Activated CD4-positive, alpha-beta T cell treated with anti-CD3 and anti-CD28 coated beads, Interleukin-2, amount 50 U/mL, for 24 hours (primary cell): ENCODE measurements around the gene MEDAG.
"Not testable (repeated sequence)": the region's sequence is repeated elsewhere in the genome, so short reads cannot be mapped to it uniquely, and the experiment has no call there.

Experiments
- DNase-seq, 2 donors: peaks; one replicate each; pipeline ENCODE4 v3.0.0-alpha.2; 2020; ENCODE audit warnings: low read depth in 1 of 2, low spot score in 1 of 2

Gene MEDAG

GRCh38 chr13:30907121-30907861 is 1.2 kb downstream of the MEDAG start:
- no peak for DNase-seq

DNA sequence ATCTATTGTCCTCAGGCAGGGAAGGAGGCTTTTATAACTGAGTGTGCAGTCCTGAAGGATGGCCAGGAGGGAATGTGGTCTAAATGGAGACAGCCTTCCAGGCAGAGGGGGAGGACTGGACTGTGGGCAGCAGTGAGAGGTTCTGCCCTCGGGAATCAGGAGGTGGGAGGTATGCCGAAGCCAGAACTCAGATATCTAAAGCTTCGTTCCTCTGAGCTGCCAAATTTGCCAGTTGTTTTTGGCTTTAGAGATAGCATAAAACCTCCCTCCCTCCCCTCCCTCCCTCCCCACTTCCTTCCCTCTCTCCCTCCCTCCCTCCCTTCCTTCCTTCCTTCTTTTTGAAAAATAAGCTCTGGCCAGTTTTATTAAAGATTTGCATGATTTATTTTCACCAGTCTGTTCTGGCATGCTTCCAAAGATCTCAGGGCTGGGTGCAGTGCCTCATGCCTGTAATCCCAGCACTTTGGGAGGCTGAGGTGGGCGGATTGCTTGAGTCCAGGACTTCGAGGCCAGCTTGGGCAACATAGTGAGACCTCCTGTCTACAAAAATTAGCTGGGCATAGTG is 2.4 kb downstream of the MEDAG start:
- no peak for DNase-seq

GRCh38 chr13:30910676-30911075 is 4.6 kb downstream of the MEDAG start:
- DNase-seq = no peak

- DNase-seq = no peak
Measured at GRCh38 chr13:30915691-30916541, 9.8 kb downstream of the MEDAG start.

GRCh38 chr13:30916991-30917390 is 10.9 kb downstream of the MEDAG start:
- DNase-seq = no peak

DNA sequence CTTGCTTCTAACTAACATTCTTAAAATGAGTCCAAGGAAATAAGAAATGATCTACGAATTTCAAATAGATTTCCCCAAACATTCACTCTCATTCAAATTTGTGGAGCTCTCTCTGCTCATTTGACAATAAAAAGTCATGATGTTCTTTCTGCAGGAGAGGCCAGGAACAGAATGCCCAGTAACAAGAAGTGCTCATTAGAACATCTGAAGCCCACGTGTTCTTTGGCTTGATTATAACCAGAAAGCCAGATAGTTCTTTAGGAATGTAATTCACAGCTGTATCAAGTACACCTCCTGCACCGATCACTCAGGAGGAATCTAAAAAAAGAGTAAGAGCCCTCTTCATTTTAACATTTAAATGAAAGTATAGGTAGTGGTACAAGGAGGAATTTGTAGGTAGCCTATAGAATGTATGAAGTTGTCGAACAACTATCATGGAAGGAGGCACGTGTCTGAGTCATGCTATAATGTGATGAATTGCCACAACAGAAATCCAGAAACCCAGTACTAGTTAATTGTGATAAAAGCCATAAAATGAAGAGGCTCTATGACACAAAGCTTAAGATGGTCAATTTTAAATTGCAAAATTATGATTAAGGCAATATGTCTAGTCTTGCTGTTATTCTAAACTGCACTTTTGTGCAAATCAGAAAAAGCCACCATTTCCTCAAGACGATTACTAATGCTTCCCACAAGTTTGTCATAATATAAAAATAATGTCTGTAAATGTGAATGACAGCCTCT is 12.8 kb downstream of the MEDAG start:
- no peak for DNase-seq

DNA sequence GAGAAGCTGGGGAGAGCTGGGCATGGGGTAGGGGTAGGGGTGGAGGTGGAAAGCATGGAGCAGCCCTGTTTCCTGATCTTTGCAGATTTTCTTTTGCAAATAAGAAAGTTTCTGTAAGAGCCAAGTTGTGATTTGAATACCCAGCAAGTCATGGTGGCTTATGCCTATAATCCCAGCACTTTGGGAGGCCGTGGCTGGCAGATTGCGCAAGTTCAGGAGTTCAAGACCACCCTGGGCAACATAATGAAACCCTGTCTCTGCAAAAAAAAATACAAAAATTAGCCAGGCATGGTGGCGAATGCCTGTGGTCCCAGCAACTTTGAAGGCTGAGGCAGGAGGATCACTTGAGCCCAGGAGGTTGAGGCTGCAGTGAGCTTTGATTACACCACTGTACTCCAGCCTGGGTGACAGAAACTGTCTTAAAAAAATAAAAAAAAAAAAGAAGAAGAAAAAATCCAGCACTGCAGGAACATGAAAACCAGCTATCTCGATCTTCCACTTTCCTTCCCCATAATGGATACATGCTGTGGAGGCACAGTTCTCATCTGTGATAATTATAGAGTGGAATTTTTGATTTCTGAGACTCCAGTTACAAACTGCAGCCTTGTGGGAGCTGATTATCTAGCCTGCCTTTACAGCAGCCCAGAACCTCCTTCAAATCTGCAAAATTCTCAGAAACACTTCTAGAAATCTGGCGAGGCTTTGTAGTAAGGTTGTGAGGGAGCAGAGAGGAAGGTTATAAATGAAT is 14.3 kb downstream of the MEDAG start:
- no peak for DNase-seq

DNA sequence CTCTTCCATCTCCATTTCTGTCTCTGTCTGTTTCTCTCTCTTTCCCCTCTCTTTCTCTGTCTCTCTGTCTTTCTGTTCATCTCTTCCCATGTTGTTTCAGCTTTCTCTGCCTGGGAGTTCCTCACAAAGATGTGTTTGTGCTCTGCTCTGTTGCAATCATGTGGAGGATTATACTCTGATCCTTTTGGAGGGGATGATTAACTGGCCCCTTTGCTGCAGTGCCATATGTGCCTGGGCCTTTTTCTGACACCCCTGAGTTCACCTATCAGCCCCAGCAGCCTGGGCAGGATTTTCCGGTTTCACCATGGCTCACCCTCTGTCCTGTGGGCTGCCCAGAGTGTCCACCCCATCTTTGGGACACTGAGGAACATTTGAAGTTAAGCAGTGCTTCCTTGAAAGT is 17.3 kb downstream of the MEDAG start:
- no peak for DNase-seq

DNA sequence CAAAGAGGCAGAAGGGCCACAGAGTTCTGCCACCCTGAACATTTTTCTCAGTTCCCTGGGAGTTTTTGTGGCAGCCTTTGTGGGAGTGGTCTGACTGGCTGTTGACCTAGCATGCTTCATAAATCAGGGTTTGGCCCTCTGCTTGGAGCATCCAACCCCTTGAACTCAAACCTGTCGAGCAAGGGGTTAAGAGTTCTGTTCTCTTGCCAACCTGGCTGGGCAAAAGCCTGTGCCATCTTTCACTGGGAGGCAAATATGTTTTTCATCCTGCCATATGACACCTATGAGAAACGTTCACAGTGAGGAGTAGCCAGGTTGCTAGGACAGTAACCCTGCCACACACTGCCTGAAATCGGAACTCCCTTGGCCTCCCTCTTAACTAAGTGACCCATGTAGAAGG is 18.6 kb downstream of the MEDAG start:
- DNase-seq = no peak

GRCh38 chr13:30925429-30925828 is 19.4 kb downstream of the MEDAG start:
- no peak for DNase-seq

- no peak for DNase-seq
Measured at GRCh38 chr13:30926781-30927180, 20.7 kb downstream of the MEDAG start.

- not testable (repeated sequence) for DNase-seq
Measured at GRCh38 chr13:30927188-30927587, 21.1 kb downstream of the MEDAG start.

DNA sequence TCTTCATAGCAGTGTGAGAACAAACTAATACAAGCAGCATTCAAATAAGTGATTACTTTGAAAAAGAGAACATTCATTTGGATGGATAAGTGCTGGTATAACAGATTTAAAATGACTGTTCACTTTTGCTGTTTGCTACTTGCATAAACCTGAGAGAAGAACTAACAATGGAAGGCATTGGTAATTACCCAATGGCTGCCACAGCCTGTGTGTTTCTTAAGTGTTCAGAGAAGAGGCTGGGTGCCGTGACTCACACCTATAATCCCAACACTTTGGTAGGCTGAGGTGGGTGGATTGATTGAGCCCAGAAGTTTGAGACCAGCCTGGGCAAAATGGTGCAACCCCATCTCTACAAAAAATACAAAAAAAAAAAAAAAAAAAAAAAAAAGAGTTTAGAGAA is 21.5 kb downstream of the MEDAG start:
- DNase-seq = no peak

DNA sequence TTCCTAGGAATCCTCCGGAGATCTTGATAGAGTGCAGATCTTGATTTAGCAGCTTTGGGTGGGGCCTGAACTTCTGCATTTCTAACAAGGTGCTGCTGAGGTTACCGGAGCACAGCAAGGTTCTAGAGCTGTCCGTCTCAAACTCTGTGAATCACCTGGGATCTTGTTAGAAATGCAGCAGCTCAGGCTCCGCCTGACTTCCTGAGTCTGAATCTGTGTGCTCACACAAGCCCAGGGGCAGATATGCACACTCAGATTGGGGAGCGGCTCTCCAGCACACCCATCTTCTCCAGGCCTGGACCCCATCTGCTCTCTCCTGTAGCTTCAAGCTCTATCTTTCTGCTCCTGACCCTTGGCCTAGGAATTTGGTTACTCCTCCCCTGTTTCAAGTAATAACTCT is 22.9 kb downstream of the MEDAG start:
- DNase-seq = no peak

- DNase-seq = no peak
Measured at GRCh38 chr13:30932481-30933353, 26.6 kb downstream of the MEDAG start, which contains the start of gene TEX26. Gene TEX26, plus strand, starts transcription at chr13:30932656. Its CDS starts 60 bp downstream, at chr13:30932716.

DNA sequence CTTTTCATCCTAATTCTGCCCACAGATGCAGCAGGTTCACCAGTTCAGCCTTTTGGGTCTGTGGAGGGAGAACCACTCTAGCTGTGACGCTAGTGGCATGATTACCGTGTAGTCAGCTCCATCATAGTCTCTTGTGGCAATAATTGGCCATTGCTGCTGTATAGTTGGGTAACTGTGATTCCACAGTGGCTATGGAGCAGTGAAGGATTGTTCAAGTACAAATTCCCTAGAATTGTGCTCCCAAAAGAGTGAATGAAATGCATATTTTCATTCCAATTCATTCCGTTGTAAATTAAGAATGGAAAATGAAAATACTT is 27.2 kb downstream of the MEDAG start:
- no peak for DNase-seq

GRCh38 chr13:30934381-30934780 is 28.3 kb downstream of the MEDAG start:
- DNase-seq = no peak

DNA sequence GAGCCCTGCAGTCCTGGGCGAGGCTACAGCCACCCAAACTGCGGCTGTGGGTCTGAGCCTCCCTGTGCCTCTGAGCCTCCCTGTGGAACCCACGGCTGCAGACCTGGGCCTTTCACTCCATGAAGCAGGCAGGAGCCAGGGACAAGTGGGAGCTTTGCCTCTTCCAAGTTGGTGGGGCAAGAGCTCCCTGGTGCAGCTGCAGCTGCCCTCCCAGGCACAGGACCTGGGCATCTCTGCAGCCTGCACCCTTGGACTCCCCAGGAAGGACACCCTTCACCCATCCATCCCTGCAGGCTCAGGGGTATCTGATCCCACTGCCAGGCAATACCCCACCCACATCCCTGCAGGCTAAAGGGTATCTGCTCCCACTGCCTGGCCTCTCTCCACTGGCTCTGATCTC is 28.7 kb downstream of the MEDAG start:
- no peak for DNase-seq

GRCh38 chr13:30936971-30937370 is 30.9 kb downstream of the MEDAG start:
- DNase-seq = no peak

DNA sequence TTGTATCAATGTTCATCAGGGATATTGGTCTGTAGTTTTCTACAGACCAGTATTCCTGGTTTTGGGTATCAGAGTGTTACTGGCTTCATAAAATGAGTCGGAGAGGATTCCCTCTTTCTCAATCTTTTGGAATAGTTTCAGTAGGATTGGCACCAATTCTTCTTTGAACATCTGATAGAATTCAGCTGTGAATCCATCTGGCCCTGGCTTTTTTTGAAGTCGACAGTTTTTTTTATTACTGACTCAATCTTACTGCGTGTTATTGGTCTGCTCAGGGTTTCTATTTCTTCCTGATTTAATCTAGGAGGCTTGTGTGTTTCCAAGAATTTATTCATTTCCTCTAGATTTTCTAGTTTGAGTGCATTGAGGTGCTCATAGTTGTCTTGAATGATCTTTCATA is 37.8 kb downstream of the MEDAG start:
- no peak for DNase-seq
